NCI-H2029 treated with DMSO at 0.1 percent for 48 hours (cell line): ENCODE data around the gene MVB12B.

Experiments used
- DNase-seq: peaks from one replicate; lab custom pipeline; 2025; lab: John Stamatoyannopoulos, UW

The MVB12B gene

DNA sequence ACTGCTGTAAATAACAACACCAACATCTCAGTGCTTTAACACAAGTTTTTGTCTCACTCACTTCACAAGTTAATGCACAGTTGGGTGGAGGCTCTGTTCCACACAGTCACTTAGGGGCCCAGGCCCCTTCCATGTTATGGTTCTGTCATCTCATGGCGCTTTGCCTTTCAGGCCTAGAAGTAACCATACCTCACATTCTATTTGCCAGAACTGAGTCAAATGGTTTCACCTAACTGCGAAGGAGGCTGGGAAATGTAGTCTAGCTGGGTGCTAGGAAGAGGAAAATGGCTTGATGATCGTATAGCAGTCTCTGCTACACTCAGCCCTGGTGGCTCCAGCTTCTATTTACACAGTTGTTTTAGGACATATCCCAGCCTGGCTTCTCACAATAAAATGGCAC is 23.1 kb upstream of the MVB12B start:
- no peak for DNase-seq

DNA sequence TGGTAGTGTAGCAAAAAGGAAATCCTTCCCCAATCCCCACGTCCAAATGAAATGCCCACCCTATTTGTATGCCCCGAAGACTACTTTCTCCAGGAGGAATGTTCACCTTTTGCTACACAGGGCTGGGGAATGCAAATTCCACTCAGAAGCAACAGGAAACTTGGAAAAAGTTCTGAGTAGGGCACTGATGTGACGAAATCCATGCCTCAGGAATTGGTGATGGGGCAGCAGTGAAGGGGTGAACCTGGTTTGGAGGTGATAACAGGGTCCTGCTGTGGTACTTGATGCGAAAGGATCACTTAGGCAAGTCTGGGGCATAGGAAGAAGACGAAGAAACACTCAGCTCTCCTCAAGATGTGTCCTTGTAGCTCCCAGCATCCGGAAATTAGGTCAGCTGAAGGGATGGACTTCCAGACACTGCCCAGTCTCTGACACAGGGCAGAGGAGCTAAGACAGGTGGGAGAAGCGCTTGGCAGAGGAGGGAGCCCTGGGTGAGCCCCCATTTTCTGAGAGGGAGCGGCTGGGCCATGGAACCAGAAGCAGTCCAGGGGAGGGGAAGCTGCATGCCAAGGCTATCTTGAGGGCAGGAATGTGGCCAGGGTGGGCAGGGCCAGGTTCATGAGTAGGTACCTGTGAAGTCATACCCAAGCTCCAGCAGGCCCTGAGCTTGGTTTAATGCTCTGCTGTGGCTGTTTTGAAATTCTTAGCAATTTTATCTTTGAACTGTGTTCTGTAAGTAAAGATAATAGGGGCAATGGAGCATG is 22.2 kb upstream of the MVB12B start:
- DNase-seq, result no peak

DNA sequence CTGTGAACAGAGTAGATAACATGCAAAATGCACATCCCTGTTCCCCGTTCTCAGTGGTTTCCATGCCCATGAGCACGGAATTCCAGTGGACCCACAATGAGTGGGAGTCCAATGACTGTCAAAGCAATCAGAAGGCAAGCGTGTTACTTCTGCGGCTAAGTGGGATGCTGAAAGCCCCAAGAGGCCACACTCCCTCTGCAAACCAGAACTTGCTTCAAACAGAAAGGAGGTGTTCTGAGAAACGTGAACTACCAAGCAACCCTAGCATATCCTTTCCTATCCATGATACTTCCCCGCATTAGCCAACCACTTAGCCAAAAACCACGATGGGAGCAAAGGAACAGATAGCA is 21.7 kb upstream of the MVB12B start:
- DNase-seq, result no peak

DNA sequence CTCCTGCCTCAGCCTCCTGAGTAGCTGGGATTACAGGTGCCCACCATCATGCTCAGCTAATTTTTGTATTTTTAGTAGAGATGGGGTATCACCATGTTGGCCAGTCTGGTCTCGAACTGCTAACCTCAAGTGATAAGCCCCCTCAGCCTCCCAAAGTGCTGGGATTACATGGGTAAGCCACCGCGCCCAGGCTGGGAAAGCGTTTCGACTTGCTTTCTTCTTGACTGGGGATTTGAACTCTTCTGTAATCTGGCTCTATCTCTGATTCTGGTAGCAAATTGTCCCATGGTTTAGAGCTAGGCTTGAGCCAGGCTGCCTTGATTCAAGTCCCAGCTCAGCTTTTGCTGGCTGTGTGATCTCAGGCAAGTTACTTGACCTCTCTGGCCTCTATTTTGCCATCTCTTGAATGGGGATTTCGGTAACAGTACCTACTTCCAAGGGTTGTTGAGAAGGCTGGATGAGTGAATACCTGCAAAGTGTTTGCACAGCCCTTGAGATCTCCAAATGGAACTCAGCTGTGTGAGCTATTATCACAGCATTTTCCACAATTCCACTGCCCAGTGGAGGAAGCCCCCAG is 20.5 kb upstream of the MVB12B start:
- DNase-seq, result no peak

DNA sequence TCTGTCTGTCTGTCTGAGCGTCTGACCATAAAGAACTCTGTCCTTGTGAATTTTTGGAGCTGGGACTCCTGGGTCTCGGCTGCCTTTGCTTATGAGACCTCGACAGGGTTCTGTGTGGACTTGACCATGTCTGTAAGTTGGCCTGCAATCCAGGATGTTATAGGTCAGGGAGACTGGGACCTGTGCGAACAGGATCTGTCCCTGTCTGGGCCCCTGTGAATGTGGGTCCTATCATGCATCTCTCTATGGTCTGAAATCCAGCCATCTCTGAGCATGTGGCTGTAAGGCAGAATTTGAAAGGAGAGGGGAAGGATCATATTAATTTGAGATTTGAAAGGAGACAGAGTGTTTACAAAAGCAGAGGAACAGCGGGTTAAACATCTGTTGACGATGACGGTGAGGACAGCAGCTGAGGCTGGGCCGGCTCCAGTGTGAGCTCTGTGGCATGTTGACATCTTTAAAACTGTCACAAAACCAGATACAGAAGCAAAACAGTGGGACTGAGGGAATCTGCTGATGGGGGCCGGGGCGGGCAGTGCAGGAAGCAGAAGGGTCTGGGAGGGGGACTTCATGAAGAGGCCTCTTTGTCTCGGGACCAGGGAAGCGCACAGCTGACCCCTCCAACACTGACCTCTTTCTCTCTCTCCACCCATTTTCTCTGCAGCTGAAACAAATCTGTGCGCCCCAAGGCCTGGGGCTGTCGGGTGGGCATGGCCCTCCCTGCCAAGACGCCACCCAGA is 19.1 kb upstream of the MVB12B start:
- no peak for DNase-seq

DNA sequence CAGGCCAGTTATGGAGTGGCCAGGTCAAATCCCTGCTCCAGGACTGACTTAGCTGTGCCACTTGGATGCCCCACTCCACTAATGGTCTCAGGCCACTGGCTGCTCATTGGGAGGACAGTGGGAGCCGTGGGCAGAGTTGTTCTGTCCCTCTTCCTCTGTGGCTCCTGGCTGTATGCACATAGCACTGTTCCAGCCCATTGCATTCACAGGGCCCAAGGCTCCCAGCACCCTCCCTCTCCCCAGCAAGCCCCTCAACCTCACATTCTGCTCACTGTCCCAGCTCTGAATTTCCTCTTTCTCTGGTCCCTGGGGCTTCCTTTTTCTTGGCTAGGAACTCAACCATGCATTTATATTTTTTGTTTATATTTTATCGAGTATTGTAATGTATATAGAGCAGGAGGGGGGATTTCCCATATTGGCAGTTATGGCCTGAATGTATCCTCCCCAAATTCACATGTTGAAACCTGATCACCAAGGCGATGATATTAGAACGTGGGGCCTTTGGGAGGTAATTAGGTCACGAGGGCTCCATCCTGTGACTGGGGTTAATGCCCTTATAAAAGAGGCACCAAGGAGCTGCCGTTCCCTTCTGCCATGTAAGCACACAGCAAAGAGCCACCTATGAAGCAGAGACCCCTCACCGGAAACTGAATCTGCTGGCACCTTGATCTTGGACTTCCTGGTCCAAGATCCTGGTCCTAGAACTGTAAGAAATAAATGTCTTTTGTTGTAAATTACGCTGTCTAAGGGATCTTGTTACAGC is 17.0 kb upstream of the MVB12B start:
- no peak for DNase-seq

DNA sequence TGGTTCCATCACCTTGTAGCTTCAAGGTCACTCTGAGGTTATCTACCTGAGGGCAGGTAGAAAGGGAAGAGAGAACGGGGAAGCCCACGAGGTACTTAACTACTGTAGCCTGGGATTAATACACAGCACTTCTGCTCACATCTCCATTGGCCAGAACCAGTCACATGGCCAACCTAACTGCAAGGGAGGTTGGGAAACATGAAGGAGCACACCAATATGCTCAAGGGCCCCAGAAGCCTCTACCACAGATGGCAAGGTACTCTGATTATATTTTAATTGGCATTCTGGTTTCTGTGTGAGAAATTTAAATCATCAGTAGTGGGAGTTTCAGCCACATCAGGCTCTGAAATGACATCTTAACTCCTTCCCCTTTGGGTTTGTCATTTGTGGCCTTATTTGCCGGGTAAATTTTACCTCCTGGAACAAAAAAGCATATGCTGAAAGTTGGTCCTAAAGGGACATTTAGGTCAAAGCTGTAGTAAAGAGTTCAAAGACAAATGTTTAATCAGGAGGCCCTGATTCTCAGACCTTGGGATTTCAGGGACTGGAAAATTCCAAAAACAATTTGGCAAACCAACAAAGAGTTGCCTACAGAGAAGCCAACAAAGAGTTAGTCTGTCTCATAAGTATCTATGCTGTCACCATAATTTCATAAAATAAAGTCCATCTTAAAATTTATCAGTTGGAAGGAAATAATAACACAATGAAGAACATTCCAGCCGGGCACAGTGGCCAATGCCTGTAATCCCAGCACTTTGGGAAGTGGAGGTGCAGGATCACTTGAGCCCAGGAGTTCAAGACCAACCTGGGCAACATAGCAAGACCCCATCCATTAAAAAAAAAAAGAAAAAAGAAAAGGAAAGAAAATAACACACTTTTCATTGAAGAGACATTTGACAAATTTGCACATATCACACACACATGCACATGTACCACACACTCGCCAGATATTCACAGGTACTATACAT is 13.8 kb upstream of the MVB12B start:
- DNase-seq, result no peak

DNA sequence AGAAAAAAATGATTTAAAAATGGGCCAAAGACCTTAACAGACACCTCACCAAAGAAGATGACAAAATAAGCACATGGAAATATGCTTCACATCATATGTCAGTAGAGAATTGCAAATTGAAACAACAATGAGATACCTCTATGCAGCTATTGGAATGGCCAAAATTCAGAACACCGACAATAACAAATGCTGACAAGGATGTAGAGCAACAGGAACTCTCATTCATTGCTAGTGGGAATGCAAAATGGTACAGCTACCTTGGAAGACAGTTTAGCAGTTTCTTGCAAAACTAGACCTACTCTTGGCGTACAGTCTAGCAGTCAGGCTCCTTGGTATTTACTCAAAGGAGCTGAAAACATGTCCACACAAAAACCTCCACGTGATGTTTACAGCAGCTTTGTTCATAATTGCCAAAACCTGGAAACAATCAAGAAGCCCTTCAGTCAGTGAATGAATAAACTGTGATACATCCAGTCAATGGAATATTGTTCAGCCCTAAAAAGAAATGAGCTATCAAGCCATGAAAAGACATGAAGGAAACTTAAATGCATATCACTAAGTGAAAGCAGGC is 10.5 kb upstream of the MVB12B start:
- DNase-seq, result no peak

DNA sequence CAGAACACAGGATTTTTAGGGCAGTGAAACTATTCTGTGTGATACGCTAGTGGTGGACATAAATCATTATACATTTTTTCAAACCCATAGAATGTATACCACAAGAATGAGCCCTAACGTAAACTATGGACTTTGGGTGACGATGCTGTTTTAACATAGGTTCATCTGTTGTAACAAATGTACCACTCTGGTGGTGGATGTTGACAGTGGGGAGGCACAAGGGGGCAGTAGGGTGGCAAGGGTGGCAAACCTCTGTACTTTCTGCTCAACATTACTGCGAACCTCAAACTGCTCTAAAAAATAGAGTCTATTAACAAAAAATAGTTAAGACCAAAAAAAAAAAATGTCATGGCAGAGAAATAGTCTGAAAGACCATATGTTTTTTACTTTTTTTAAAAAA is 9.1 kb upstream of the MVB12B start:
- DNase-seq, result no peak

DNA sequence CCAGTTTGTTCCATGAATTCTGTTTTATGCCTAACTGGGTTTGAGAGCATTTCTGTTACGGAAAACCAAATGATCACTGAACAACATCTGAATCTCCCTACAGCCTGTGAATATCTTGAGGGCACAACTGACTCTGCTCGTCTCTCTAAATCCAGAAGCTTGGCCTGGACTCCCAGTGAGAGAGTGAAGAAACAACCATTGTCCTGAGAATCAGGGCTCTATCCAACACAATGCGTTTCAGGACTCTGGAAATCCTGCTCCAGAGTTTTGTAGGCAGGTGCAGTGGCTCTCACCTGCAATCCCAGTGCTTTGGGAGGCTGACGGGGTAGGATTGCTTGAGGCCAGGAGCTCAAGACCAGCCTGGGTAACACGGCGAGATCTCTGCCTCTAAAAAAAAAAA is 7.8 kb upstream of the MVB12B start:
- DNase-seq, result no peak

DNA sequence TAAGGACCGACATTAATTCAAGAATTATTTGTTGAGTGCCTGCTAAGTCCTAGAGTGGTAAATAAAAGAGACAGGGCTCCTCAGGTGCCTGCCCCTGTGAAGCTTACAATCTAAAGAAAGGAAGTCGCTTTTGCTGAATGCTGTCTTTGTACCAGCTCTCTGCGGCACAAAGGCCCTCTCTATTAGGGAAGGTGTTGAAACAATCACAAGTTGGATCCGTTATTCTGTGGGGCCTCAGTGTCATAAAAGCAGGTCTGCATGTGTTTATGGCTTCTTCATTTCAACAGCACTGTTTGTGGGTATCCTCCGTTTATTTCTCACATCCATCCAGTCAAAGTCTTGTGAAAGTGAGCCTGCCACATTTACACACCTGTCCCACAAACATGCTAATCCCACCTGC is 7.0 kb upstream of the MVB12B start:
- DNase-seq, result no peak

DNA sequence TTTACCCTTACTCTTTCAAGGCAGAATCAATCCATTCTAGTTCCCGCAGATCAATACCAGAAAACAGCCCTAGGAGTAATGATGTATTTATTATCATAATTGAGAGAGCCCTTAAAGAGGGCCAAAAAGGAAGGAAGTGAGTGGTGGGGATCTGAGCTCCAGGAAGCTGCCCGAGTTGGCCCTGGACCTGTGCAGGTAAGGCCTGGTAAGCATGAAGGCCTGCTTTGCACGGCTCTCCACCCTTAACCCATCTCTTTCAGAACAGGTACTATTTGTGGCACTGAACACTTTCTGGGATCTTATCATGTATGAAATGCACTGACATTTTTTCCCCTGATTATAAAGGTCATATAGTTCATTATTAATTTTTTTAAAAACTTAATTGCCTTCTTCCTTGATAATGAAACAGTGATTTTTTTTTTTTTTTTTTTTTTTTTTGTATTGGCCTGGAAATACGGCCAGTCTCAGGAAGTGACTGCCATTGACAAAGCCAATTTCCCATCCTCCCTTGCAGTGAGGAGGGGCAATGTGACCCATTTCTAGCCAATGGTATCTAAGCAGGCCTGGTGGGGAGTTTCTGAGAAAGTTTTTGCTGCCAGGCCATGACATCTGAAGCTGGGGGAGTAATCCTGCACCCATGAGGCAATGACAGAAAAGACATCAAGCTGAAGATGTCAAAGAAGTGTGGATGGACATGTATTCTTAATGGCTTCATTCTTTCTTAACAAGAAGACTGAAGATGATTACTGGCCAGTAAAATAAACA is 6.3 kb upstream of the MVB12B start:
- no peak for DNase-seq

DNA sequence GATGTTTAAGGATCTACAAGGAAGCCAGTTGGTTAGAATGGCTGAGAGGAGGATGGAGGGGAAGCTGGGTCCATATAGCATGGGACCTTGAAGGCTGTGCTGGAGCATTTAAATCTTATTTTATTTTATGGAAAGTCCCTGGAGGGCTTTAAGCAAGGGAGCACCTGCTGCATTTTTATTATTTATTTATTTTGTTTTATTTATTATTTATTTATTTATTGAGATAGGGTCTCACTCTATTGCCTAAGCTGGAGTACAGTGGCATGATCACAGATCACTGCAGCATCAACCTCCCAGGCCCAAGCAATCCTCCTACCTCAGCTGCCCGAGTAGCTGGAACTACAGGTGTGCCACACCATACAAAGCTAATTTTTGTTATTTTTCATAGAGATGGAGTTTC is 4.9 kb upstream of the MVB12B start:
- DNase-seq, result no peak

DNA sequence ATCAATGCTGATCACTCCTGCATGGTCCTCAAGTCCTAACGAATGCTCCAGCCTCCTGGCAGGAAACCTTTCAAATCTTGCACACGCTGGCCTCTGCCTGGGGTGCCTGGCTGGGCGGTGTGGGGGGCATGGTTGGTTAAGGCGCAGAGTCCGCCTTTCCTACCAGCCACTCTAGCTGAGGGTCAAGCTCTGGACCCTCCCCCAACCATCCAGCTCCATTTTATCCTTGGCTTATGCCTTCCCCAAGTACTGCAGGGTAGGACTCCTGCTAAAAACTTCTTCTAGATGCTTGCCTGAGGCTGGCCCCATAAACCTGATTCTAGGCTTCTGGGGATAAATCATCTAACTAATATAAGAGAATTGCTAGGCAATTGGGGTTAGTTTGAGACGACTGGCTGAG is 808 bp upstream of the MVB12B start:
- DNase-seq, result no peak

DNA sequence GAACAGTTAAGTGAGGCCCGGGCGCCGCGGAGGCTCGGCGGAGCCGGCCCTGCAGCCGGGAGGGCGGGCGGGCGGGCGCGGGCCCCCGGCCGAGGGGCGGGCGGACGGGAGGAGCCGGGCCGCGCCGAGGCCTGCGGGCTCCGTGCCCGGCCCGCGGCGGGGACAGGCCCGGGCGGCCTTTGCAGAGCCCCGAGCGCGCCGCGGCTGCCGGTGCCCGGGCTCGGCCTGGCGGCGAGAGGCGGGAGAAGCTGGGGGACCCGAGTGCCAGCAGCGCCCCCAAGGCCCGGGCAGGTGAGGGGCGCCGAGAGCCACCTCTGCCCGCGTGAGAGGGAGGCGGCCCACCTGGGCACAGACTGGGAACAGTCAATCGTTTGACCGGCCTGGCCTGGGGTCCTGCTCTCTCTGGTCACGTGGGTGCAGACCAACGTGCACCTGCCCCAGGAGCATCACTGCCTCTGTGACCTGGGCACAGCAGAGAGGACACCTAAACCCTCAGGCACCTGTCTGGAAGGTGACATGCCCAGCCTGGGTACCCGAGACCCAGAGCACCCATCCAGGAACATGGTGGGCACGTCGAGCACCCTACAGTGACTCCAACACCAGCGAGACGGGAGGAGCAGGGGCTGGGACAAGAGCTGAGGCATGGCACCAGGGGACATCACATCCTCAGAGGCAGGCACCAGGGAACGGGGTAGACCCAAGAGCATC is 531 bp downstream of the MVB12B start:
- no peak for DNase-seq

DNA sequence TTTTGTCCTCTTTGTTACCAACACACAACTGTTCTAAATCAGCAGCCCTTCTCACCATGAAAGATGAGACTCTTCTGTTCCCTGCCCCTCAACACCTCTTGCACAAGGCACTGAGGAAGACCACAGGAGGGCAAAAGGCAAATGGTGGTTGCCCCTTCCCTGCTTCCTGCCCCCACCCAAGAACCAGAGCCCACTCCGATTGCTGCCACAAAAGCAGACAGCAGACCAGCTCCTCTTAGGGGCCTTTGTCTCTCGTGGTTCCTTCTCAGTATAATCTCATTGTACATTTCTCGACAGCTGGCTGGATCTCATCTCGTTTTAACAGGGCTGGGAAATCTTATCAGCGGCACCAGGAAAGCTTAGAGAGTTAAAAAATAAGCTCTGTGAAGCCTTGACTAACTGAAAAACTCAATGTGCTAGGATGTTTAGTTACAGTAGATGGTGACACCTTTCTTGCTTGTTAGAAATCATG is 1.1 kb downstream of the MVB12B start:
- DNase-seq, result no peak

DNA sequence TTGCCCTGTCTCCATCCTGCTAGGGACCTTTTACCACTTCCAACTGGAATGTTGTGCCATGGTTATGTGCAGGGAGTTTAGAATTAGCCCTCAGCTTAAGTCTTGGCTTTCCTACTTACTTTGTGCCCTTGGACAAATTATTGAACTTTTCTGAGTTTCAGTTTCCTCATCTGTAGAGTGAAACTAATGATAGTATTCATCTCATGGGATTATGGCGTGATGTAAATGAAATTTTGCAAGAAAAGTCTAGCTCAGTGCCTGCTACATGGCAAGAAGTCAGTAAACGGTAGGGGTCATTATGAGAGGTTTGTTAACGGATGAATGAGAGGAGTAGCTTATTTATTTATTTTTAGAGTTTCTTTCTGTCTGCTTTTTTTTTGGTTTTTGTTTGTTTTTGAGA is 1.8 kb downstream of the MVB12B start:
- DNase-seq, result no peak

DNA sequence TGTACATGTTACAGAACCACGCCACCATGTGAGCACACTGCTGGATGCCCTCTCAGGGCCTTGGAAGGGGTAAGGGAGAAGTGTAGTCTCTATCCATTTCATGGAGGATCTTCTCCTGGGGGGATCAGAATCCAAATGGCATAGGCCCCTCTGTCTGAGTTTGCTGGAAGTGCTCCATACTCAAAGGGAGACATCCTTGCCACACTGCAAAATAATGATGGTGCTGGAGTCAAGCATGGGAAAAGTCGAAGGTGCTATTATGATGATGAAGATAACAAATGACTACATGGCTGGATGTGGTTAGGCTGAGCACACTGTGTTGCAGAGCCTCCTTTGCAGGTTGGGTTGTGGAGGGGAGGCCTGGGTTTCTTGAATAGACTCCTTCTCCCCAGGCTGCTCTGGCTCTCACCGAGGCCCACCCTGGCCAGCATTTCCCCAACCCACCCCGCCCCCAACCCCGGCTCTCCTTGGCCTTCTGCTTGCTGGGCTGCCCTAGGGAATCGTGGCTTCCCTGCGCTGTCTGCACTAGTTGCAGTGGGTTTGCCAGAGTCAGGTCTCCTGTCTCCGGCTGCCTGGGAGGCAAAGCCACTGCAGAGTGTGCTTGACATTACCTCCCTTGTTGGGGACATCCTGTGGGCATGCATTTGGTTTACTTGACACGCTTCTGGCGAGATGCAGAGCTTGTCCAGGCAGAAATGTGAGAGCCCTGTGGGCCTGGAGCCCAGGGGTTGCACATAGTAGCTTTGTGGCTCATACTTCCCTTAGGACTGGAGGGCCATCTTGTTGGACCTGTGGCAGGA is 3.0 kb downstream of the MVB12B start:
- DNase-seq, result no peak

DNA sequence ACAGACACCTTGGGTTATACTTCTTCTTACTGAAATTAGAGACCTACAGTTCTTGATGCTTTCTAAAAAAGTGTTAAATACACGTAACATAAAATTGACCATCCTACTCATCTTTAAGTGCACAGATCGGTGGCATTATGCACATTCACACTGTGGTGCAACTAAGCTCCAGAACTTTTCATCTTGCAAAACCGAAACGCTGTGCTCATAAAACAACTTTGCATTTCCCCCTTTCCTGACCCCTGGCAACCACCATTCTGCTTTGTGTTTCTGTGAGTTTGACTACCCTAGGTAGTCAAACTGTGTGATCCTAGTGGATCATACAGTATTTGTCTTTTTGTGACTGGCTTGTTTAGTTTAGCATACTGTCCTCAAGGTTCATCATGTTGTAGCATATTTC is 3.9 kb downstream of the MVB12B start:
- DNase-seq, result no peak
